SK-N-DZ (cell line): ENCODE results near the gene PARD3B.
A peak's percentile ranks its signal among the peaks of the same experiment; 100 is the strongest.

Experiments
- DNase-seq: peaks from one replicate; pipeline ENCODE4 v3.0.0-alpha.2; 2015; ENCODE audit warnings: low spot score

The PARD3B gene

DNA sequence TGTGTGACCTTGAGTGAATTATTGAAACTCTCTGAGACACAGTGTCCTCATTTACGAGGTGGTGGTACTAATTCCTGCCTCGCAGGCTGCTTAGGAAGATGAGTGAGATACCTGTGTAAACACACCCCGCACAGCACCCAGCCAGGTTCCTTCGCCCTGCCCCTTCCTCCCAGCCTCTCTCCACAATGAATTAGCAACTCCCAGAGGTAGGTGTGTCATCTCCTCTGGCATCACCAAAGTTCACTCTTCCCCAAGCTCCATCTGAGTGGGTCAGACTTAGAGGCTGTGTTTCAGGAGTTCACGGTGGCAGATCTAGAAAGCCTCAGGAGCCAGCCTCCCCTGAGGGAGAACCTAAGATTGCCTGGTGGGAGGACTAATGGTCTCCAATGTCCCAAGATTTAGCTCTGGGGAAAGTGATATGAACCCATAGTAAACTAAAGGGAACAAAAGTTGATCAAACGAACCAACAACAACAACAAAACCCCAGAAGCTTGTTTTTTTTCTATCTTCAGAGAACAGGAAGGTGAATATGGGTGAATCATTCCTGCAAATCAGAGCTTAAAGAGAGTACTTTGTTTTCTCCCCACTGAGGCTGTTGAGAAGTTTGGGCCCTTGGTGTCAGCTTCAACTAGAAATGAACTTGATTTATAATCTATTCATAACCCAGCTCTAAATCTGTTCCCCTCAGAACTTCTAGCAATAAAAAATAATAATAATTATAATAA, 1092.7 kb downstream of the PARD3B start:
- DNase-seq: no peak

DNA sequence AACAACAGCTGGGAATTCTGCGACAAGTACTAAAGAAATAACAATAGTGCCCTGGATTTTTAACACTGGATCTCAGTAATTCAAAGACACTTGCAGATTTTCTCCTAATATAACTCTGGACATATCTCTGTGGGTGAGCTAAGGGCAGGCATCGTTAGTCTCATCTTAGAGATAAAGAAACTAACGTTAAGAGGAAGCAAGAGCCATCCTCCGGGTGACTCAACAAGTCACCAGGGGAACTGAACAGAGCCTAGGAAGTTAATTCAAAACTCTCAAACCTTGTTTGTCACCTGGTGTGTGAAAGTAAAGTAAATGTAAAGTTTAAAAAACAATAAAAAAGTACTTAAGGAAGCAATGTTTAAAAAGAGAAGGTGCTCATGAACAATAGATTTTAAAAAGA, 1095.4 kb downstream of the PARD3B start:
- DNase-seq: no peak

DNA sequence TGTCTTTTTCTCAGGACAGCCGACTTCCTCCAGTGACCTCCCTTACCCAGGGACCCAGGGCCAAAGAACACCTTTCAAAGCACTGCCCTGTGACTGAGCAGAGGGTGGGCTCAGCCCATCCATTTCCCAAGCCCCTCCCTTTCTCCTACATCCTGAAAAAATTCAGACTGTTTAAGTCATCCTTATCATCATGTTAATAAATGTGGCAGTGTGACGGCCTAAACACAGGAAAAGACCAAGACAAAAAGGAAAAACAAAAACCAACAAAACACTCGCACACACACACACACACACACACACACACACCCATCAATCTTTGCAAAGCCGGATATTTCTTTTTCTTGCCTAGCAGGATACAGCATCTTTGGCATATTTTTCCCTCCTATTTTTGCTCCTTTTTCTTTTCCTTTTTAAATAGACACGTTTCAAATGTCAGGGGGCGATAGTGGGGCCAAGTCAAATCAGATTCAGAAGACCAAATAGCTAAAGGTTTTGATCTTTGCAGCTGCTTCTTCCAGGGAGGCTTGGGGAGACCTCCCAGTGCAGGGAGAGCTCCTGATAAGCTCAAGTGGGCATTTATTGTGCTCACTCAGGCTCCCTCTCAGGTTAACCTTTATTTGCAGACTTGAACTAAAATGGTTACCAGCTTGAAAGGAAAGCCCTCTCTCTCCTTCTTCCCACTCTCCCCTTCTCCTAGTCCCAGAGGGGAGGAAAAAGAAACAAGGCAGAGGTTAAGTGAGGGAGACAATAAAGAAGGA, 1097.5 kb downstream of the PARD3B start:
- DNase-seq: no peak

DNA sequence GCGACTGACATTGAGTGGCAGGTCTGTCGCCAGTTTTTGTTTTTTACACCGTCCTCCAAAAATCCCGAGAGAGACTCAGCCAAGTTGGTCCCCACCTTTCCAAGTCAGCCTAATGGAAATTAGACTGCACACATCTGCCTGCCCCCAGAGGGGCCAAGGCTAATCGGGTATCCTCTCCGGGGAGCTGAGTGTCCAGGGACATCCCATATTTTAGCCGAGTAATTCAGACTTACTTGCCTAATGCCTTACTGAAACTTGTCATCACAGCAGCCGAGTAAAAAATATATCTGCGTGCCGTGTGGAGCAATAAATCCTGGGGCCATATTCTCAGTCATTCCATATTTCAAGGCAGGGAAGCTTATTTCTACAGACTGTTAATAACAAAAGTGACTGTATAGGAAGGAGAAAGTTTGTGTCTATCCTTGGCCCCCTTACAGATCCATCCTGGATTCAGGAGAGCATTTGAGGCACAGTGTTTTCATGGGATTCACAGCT, 1098.2 kb downstream of the PARD3B start:
- DNase-seq: no peak

DNA sequence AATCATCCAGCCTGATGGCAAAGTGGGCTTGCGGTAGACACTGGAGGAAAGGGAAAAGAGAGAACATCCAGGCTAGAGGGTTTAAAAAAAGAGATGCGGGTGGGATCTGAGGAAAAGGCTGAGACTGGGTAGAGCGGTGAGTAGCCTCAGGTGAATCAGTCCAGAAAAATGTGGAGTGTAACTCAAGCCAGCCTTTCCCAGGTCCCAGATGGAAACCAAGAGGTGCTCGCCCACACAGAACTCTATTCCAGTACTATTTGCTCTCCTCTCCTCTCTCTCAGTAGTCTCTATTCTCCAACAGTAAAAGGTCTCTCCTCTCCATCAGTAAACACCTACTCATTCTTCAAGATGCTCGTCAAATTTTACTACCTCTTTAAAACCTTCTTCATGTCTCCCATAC, 1098.7 kb downstream of the PARD3B start:
- no peak for DNase-seq

DNA sequence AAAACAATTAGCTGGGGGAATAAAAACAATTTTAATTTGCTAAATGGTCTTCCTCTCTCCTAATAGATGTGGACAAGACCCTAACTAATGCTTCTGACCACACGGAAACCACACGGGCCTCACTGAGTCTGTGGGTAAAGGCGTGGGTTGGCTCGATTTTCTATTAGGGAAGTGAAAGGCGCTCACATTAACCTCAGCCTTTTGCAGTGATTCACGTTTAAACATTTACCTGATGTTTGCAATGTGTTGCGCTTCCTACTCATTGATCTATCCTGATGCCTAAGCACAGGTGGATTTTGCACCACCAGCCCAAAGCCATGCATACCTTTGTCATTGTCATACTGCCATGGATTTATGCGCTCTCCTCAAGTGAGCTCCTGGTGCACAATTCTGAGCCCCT, 1101.4 kb downstream of the PARD3B start:
- no peak for DNase-seq

DNA sequence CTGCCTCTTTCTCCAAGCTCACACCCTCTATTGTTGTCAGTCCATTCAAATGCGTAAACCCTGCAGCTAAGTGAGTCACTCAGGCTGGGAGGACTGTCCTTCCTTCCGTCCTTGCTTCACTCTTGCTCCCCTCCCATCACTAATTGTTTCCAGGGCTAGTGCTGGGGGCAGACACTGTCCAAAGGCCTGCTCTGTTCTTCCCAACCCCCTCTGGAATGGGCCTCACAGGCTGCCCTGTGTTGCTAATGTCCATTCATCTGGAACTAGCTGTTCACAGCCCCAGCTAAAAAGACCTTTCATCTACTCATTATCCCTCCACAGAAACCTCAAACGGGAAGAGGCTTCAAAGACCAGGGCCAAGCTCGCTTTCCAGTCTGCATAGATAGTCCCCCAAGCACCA, 1105.2 kb downstream of the PARD3B start:
- no peak for DNase-seq

DNA sequence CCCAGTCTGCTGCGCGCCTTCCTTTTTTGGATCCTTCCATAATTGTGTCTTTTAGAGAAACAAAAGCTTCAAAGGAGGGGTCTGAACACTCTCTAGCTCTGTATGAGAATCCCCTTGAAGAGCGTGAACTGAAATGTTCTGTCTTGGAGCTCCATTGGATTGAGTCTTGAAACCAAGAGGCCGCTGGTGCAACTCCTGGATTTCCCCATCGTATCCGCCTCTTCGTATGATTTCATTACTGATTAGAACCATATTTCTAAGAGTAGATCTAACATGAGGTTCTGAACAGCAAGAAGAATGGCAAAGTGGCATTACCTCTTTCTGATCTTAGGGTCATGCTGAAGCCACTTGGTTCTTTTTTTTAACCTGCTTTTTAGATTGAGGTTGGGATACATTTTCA, 1105.7 kb downstream of the PARD3B start:
- DNase-seq: no peak

DNA sequence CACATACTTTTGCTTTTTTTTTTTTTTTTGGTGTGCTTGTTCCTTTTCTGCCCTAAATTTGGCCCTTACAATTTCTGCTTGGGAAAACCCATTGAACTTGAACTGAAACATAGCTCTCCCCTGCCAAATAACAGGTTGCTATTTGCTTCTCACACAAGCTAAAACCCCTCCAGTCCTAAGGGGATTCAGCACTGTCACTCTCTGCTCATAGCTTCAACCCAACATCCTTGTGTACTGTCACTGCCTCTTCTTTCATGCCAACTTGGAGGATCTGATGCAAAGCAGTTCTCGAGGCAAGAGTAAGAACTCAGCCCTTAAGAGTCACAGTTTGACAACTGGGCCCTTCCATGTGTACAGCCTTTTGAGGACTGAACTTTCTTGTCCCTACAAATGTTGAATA, 1106.4 kb downstream of the PARD3B start:
- DNase-seq: no peak

DNA sequence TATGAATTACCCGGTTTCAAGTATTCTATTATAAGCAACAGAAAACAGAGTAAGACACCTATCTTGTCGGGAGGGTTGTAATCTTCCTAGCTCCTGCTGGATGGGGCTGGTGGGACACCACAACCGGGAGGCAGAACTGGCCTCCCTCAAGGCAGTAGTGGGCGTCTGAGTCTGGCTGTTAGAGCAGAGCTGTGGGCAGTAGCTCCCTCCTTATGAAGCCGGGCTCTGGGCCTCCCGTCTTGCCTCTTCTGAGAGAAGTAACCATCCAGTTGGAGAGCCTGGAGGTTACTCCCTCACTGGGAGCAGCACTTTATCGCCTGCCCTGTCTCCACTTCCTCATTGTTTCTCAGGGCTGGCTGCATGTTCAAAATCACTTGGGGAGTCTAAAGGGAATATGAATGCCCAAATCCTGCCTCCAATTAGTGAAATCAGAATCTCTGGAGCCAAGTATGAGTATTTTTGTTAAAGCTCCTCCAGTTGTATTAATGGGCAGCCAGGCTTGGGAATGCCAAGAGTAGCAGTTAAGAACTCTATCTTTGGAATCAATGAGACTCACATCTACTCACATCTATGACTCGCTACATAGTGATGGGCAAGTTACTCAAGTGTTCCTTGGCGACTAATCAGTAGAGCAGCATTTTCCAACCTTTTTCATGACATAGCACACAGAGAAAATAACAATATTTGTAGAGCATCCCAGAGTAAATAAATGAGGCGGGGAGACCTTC, 1109.8 kb downstream of the PARD3B start:
- no peak for DNase-seq

DNA sequence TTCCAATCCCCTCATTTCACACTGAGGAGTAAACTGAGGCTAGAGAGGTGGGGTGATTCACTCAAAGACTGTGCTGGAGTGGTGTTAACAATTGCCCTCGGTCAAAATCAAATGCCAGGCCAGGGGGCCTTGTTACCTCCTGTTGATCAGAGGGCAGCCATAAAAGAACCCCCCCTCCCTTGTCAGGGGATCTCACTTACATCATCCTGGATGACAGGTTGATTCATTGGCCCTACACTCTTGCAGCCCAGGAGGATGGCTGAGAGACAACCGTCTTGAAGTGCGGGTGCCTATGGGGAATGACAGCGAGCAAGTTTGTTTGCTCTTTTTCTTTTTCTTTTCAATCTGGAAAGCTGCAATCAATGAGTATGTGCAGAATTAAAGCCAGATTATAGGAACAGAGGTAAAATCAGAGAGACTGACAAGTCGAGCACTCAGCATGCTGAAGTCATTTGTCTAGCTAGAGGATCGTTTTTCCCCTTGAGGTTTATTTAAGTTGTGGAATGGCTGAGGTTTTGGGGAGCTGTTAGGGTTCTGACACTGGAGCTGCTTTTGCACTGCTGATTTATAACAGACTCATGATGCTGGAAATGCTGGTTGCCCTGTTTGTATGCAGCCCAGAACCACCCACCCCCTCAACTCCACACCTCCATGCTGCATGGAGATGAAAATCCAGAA, 1110.6 kb downstream of the PARD3B start:
- DNase-seq: no peak

DNA sequence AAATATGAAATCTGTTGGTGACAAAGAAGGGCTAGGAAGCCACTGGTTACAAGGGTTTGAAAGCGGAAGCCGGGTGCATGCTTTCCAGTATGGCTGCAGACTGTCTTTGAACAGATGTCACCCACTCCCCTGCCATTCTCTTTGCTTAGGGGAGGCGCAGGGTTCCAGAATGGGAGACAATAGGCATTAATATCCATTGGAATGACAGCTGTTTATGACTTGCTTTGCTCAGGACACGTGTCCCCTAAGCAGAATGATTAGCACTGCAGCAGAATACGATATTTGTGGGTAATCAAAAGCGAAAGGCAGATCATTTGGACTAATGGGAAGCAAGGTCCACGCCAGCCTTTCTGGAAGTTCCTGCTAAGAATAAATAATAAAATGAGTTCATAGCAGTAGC, 1111.2 kb downstream of the PARD3B start:
- no peak for DNase-seq

DNA sequence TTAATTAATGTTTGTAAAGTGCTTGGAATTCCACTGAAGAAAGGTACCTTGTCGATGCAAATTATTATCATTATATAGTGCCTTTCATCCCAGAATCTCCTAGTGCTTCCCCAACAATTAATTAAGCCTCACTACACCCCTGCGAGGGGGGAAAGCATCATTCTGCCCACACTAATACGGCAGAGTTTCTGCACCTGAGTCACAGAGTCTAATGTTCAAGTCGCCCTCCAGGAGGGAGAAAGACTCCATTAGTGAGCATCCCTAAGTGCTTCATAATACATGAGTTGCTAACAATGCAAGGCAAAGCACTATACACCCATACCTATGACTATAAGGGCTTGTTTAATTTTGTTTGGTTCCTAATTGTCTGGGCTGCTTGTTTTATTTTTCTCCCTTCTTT, 1111.7 kb downstream of the PARD3B start:
- DNase-seq: no peak

DNA sequence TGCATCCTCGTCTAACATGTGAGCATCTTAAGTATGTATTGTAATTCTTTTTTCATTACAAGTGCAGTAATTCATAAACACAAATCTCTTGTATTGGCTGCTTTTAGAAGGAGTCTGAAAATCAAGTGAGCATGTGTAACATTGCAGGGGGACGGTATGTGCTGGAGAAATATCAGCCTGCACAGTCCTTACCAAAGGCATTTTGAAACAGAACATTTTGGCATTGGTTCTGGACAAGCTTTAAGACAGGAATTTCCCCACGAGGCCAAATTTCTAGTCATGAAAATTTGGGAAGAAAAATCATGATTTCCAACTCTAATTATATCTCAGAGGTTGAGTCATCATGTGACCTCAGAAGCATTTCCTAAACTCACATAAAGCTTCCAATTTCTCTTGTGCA, 1112.3 kb downstream of the PARD3B start:
- DNase-seq: no peak

DNA sequence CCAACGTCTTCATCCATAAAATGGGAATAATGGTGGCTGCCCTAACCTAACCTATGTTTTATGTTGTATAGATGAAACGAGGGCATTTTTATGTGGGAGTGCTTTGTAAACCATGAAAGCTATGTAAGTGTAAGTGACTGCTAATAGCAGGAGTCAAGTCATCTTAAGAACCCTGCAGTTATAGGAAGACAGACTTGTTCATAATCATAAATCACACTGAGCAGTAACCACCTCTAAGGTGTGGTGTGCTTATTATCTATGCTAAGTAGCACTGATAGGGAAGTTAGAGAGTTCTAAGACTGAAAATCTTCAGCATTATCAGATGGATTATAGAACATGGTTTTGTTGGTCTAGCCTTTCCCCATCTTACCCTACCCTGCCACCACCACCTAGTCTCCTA, 1112.8 kb downstream of the PARD3B start:
- no peak for DNase-seq

DNA sequence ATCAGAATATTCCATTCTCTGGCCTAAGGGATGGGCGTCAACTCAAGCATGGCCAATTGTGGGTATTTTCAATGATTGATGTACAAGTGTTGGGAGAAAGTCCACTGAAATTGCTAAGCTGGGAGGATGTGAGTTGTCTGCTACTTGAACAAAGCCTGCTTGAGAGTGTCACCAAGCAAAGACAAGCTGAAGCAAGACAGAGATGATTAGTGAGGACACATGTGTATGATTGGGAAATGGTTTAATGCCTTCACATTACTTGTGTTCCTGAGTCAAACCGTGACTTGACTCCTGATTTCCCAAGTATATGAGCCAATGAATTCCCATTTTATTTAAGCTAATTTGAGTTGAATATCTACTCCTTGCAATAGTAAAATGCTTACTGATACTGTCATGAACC, 1113.3 kb downstream of the PARD3B start:
- DNase-seq: no peak

DNA sequence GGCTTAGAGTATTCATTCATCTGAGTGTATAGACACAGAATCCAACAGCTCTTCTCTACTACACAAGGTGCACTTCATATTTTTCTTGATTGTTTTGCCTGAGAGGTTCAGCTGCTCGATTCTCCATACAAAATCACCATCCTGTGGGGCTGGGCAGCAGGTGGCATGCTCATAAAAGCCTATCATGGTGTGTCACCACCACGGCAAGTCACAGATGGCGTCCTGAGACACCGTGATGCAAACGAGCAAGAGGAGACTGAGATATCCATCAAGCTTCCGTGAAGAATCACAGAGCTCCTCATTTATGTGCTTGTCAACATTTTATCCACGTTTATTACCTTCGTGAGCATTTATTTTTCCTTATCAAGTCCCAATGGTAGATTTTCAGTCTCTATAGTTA, 1114.6 kb downstream of the PARD3B start:
- DNase-seq: peak; percentile 81

DNA sequence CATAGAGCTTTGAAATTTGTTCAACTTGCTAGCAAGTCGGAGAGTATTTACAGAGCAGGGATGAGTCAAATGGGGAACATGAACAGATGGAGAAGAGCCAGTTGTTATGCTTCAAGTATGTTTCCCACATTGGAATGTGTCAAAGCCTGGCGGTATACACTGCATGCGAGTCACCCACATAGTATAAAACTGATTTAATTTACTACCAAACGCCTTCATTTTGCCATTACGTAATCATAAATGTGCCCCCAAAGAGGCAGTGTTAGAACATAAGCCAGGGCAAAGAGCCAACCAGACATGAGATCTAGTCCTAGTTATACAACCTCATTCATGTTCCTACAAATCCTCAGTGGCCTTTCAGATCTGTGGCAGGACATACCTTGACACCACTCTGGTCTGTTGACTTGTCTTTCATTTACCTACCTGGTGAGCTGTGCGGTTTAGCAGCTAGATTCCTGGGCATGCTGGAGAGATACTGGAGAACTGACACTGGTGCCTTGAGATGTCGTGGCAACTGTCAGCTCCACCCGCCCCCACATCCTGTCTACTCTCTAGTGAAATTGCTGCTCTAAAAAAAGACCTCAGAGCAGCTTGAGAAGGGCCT, 1115.3 kb downstream of the PARD3B start:
- no peak for DNase-seq

DNA sequence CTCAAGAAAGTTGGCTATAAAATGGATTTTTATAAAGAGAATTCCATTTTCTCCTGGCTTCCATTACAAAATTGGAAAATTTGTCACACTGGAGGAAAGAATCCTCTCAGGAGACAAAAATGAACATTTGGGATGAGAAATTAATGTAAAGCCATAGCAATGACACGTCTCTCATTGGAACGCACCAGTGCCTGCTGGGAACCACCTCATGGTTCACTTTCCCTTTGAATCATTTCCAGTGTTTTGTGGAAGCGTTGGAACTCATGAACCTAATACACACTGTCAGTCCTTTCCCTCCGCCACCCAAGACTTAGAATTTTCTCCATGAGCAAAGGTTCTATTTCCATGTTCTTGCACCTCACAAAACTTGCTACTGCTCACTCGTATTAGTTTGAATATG, 1116.0 kb downstream of the PARD3B start:
- DNase-seq: no peak

DNA sequence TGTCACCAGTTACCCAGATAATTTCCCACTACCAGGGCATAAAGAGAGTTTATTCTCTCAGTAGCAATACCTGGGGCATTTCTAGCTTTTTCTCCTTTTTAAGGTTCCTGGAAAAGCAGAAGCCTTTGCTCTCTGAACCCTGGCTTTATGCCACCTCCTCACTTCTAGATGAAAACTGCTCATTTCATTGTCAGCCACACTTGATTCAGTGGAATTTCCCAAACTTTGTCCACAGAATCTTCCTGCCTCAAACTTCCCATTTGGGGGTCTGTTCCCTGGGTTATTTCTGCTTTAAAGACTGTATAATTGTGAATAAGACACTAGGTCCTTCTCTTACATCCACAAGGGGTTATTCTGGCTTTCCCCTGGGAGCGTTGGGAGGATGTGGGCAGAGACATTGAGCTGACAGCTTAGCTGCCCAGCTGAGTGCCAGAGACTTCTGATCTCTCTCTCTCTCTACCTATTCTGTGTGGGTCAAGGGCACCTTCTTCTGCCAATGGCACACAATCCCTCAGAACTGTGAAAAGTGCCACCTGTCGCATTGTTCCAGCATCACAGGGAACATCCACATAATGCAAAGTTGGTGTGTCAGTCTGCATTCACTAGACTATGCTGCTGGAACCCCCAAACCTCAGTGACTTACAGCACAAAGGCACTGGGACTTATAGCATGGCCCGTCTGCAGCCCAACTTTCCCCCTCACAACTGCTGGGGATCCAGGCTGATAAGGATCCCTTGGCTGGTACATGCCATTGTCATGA, 1117.1 kb downstream of the PARD3B start:
- DNase-seq: no peak

DNA sequence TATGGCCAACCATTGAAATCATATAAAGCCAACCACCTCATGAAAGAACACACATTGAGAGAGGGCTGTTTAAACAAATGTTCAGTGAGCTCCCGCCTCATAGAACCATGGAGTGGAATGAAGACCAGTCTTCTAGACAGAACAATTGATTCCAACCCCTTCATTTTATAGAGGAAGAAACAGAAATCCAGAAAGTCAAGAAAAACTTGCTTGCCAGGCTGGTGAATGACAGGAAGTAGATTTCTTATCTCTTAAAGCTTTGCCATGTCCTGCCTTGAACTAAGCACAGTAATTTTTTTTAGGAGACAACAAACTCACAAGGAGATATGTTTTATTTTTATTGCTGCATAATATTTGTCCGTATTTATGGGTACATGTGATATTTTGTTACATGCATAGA, 1120.5 kb downstream of the PARD3B start:
- DNase-seq: no peak
